Sigmoid colon (tissue), 7 donors: ENCODE data around the gene TRIM9. TPM values are rescaled to one million over a fixed set of nuclear protein-coding genes. Genes with fewer than 3 reads are reported as not detected.

Experiments
- DNase-seq: peaks from one replicate; pipeline ENCODE4 v3.0.0-alpha.2; 2019
- H3K27ac ChIP-seq, 4 donors: fragments of 200-600 bp; sonication (generic); one replicate each; pipeline ENCODE4 v1.5.1; 2016 to 2019; ENCODE audit warnings: mild to moderate bottlenecking in 1 of 4
- H3K27me3 ChIP-seq, 3 donors: fragments of 200-600 bp; sonication (generic); one replicate each; pipeline ENCODE4 v1.5.1; 2019; ENCODE audit warnings: mild to moderate bottlenecking in 1 of 3
- H3K36me3 ChIP-seq, 4 donors: fragments of 200-600 bp; sonication (generic); one replicate each; pipeline ENCODE4 v1.5.1; 2016 to 2019
- H3K4me1 ChIP-seq, 4 donors: fragments of 200-600 bp; sonication (generic); one replicate each; pipeline ENCODE4 v1.5.1; 2017 to 2019
- H3K4me3 ChIP-seq, 4 donors: fragments of 200-600 bp; sonication (generic); one replicate each; pipeline ENCODE4 v1.5.1; 2017 to 2019; ENCODE audit warnings: mild to moderate bottlenecking in 2 of 4, moderate library complexity in 1 of 4
- H3K9me3 ChIP-seq, 4 donors: fragments of 200-600 bp in 3 of 4; sonication (generic) in 3 of 4; one replicate each; pipeline versions ENCODE4 v1.5.1 to v1.6.1; 2013 to 2019
- EP300 ChIP-seq, 4 donors: sonication (generic); formaldehyde crosslinking; IDR thresholded peaks; one replicate each; pipeline ENCODE4 v1.6.1; 2017; ENCODE audit warnings: antibody characterized with exemption in 4 of 4
- POLR2A ChIP-seq, 2 donors: fragments of 450-650 bp; IDR thresholded peaks; one replicate each; pipeline ENCODE4 v1.6.1; 2016; ENCODE audit warnings: antibody characterized with exemption in 2 of 2, mild to moderate bottlenecking in 2 of 2, moderate library complexity in 2 of 2
- POLR2AphosphoS5 ChIP-seq, 4 donors: sonication (generic); formaldehyde crosslinking; IDR thresholded peaks; one replicate each; pipeline ENCODE4 v1.6.1; 2017; ENCODE audit warnings: antibody characterized with exemption in 4 of 4
- WGBS, 2 donors: extraction: QIAGEN DNeasy Blood & Tissue Kit; methylation state at CpG; one replicate each; pipeline ENCODE4 v1.1.7; 2013; 5-methylcytosine and 5-hydroxymethylcytosine counted together
- intact Hi-C: fragments of 100-400 bp; cut with DNase I; formaldehyde crosslinking; loops from one replicate; pipeline ENCODE4 v1.15.1; 2023
- polyA plus RNA-seq, 3 donors: library from polyadenylated mRNA; stranded (reverse); fragments of 200-250 nt; gene quantifications; one replicate each; pipeline ENCODE4 v1.2.3, GENCODE V29; 2013
- total RNA-seq, 4 donors: library from RNA; depleted of rRNA; stranded (reverse); fragments of >200 nt; gene quantifications; one replicate each; pipeline ENCODE4 v1.1.0, GENCODE V29; 2016
- TF ChIP-seq, protein P1 (sequence below), 4 experiments: fragments of 450-650 bp in 3 of 4; fragments of 200-600 bp in 1 of 4; IDR thresholded peaks; one replicate each; pipeline ENCODE4 v1.5.1; 2016 to 2019; ENCODE audit warnings: antibody characterized with exemption in 4 of 4, mild to moderate bottlenecking in 3 of 4, moderate library complexity in 2 of 4
- donor health status: healthy with polysubstance abuse.
- donor health status: Bipolar disorder and iron deficiency.
- donor health status: healthy.

TRIM9 gene
- total and polyA plus RNA-seq, 7 donors, result 2.4 to 21.0 (median 13.5) TPM

DNA sequence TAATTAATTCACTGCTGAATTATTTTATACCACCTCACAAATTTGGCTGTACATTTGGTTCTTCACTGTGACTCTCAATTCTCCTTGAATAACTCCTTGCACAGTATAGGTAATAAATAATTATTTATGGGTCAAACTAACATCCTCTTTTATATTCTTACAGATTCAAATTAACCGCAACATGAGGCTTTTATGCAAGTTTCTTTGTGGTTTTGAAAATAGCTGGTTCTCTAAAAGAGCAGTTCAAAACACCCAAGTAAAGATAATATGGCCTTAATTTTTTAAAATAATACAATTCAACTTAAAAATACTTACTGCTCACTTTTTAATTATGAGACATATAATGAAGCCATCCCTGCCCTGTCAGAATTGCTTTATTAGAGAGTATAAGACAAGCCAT, 12.9 kb upstream of the TRIM9 start:
- Histone ChIP-seq H3K27ac (no peak overlapping the region), H3K4me1 (no peaks in the 10 kb centered on the region), H3K27me3 (no peaks in the 10 kb centered on the region), H3K9me3 (no peaks in the 10 kb centered on the region), H3K4me3 (no peak overlapping the region), H3K36me3 (no peaks in the 10 kb centered on the region)
- TF ChIP-seq EP300 (IDR thresholded peaks at IDR 0.05) (no peak), POLR2AphosphoS5 (IDR thresholded peaks at IDR 0.05) (no peak), POLR2A (IDR thresholded peaks at IDR 0.05) (no peak)
- TF ChIP-seq, protein P1, sequence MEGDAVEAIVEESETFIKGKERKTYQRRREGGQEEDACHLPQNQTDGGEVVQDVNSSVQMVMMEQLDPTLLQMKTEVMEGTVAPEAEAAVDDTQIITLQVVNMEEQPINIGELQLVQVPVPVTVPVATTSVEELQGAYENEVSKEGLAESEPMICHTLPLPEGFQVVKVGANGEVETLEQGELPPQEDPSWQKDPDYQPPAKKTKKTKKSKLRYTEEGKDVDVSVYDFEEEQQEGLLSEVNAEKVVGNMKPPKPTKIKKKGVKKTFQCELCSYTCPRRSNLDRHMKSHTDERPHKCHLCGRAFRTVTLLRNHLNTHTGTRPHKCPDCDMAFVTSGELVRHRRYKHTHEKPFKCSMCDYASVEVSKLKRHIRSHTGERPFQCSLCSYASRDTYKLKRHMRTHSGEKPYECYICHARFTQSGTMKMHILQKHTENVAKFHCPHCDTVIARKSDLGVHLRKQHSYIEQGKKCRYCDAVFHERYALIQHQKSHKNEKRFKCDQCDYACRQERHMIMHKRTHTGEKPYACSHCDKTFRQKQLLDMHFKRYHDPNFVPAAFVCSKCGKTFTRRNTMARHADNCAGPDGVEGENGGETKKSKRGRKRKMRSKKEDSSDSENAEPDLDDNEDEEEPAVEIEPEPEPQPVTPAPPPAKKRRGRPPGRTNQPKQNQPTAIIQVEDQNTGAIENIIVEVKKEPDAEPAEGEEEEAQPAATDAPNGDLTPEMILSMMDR (IDR thresholded peaks at IDR 0.05), result no peak
- 86 to 92% methylated on average over 1 of the region's 1 CpG for WGBS, 2 donors
- intact Hi-C loops, result no loop called here
- DNase-seq, result no peak

DNA sequence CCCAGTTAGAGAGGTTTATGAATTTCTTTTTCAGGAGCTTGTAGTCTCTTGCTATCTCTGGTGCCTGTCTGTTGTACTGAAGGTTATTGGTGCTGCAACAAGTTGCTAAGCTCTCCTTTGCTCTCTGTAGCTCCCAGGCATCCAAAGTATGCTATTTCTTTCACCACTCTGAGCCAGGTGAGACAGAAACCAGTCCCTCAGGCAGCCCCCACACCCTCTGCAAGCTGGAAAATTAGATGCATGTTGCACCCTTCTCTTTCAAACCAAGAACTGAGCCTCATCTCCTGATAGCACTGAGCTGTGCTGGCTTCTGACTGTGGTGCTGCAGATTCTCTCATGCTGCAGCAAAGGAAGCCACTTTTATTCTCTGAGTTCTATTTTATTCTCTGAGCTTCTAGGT, 9.6 kb upstream of the TRIM9 start:
- Histone ChIP-seq H3K4me1 (no peaks in the 10 kb centered on the region), H3K27me3 (no peaks in the 10 kb centered on the region), H3K27ac (no peak overlapping the region), H3K36me3 (no peaks in the 10 kb centered on the region), H3K4me3 (no peak overlapping the region), H3K9me3 (no peaks in the 10 kb centered on the region)
- intact Hi-C loops, result no loop called here
- TF ChIP-seq POLR2AphosphoS5 (IDR thresholded peaks at IDR 0.05), result no peak
- TF ChIP-seq, protein P1 (IDR thresholded peaks at IDR 0.05), result no peak
- TF ChIP-seq POLR2A (IDR thresholded peaks at IDR 0.05), result no peak
- no peak for TF ChIP-seq EP300 (IDR thresholded peaks at IDR 0.05)
- DNase-seq, result no peak

DNA sequence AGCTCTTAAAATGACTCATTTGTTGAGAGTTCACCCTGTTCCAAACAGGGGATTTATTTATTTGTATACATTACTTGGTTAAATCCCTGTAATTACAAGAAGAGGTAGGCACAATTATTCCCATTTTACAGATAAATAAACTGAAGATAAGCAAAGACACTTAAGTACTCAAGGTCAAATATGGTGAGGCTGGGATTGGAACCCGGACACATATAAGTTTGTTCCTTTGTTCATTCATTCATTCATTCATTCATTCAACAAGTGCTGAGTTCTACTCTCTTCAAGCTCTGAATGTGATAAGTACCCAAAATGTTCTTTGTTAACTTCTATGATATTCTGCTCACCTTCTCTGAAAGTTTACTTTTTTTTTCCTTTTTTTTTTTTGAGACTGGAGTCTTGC, 2.4 kb upstream of the TRIM9 start:
- no peak overlapping the region for H3K27ac ChIP-seq
- no peaks in the 10 kb centered on the region for H3K9me3 ChIP-seq
- no peak overlapping the region for H3K4me3 ChIP-seq
- peaks cover 0 to 40% (median 33%) of the 10 kb centered on the region in 4 donors for H3K4me1 ChIP-seq
- no peak for DNase-seq
- intact Hi-C loops, result loop anchor here (5.0 kb wide), 2 partner anchors 95 to 125 kb away; no protein-coding TSS in a partner anchor
- TF ChIP-seq, protein P1 (IDR thresholded peaks at IDR 0.05), result no peak
- TF ChIP-seq POLR2AphosphoS5 (IDR thresholded peaks at IDR 0.05), result no peak
- TF ChIP-seq POLR2A (IDR thresholded peaks at IDR 0.05), result no peak
- TF ChIP-seq EP300 (IDR thresholded peaks at IDR 0.05), result no peak
- peaks cover 0 to 5% (median 0%) of the 10 kb centered on the region in 3 donors for H3K27me3 ChIP-seq
- no peaks in the 10 kb centered on the region for H3K36me3 ChIP-seq
- 70 to 87% methylated on average over 1 of the region's 1 CpG for WGBS, 2 donors

DNA sequence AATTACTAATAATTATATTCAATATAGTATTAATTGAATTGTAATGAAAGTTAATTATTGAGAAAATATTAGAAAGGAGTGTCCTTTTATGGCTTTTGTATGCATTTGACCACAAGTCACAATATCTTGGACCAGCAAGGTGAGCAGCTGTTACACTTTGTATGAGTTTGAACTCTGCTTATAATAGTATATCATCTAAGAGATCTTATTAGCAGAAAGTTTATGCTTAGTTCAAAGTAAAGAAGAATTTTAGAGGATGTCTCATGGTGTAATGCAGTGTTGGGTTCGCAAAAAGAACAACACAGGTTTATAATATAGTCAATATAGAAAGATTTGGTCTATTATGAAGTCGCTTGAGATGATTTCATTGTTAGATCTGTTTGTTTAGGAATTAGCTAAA, 2.0 kb upstream of the TRIM9 start:
- intact Hi-C loops, result loop anchor here (5.0 kb wide), 2 partner anchors 95 to 125 kb away; no protein-coding TSS in a partner anchor
- Histone ChIP-seq H3K9me3 (no peaks in the 10 kb centered on the region), H3K4me1 (peaks cover 0 to 42% (median 35%) of the 10 kb centered on the region in 4 donors), H3K4me3 (no peak overlapping the region), H3K36me3 (no peaks in the 10 kb centered on the region), H3K27me3 (peaks cover 0 to 5% (median 0%) of the 10 kb centered on the region in 3 donors), H3K27ac (no peak overlapping the region)
- WGBS, 2 donors, result 88 to 94% methylated on average over 2 of the region's 2 CpGs
- TF ChIP-seq EP300 (IDR thresholded peaks at IDR 0.05) (no peak), POLR2AphosphoS5 (IDR thresholded peaks at IDR 0.05) (no peak), POLR2A (IDR thresholded peaks at IDR 0.05) (no peak)
- TF ChIP-seq, protein P1 (IDR thresholded peaks at IDR 0.05), result no peak
- no peak for DNase-seq
